Measurements from ENCODE around the gene COA7. TPM values are rescaled to one million over a fixed set of nuclear protein-coding genes. Genes with fewer than 3 reads are reported as not detected.
A peak's percentile ranks its signal among the peaks of the same experiment; 100 is the strongest.

The COA7 gene
- total and polyA plus RNA-seq, 2 of the 8 experiments (the other 6 are each of a cell fraction or from before 2014, with no cell fraction given): 23.2 to 61.8 TPM

DNA sequence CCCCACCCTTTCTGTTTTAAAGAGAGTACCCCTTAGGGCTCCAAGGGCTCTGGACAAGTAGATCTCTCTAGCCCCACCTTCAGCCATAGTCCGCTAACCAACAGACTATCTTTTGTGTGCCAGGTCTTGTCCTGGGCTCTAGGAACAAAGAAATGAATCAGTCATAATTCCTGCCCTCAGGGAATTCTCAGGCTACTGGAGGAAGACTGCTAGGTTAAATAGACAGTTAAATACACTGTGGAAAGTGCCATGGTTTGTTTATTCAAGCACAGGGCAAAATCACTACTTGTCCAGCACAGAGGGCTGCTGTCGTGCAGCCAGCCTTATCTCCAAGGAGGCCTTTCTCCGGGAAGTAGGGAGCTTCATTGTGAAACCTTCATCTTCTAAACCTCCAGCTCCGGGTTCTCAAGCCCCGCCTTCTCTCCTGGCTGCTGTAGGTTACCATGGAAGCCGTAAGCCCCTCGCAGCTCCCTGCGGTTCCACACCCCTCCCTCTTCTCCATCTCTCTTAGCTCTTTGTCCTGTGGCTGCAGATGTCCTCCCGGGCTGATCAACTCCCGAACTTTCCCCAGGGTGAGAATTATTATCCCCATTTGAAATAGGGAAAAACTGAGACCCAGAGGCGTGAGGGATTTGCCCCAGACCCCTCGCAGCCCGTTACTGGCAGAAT lies 35.4 kb downstream of the COA7 start:
- Histone ChIP-seq H3K56ac (replicated peaks; ENCODE audit: insufficient read length, low read depth, low read length) (no peak overlapping the region), H2BK15ac (ENCODE audit: low read length) (0 out of 2 replicates have a peak overlapping the region, but pooled peaks have one; percentile 83), H3K36me3 (ENCODE audit: control insufficient read depth in 2 of 4, insufficient read depth in 4 of 4, low read length in 3 of 4) (no peaks in the 10 kb centered on the region), H4K20me1 (replicated peaks in 1 of 2; ENCODE audit: control insufficient read depth in 1 of 2, insufficient read depth in 2 of 2, low read length in 2 of 2) (no peaks in the 10 kb centered on the region), H3K9ac (replicated peaks in 1 of 4; ENCODE audit: extremely low read depth in 1 of 4, low read depth in 3 of 4, low read length in 3 of 4) (peak overlapping the region in 1 of 4 experiments; percentile 10; a peak in 2 of 7 replicates), H3K27ac (ENCODE audit: low read depth, low read length) (0 out of 2 replicates have a peak overlapping the region, but pooled peaks have one; percentile 25), H4K5ac (ENCODE audit: insufficient read length, low read depth, low read length) (no peak overlapping the region), H3K4ac (replicated peaks; ENCODE audit: insufficient read length, low read depth, low read length) (no peak overlapping the region), H2AFZ (ENCODE audit: low read length) (peak overlapping the region; percentile 66), H3K79me2 (ENCODE audit: control insufficient read depth in 1 of 2, insufficient read depth in 2 of 2, low read length in 2 of 2) (no peaks in the 10 kb centered on the region), H3K14ac (ENCODE audit: insufficient read length) (no peak overlapping the region), H2BK120ac (replicated peaks; ENCODE audit: low read depth, low read length) (no peak overlapping the region), H3K4me1 (replicated peaks in 1 of 4; ENCODE audit: control insufficient read depth in 3 of 4, insufficient read depth in 4 of 4, low read length in 3 of 4) (peaks cover 7 to 26% (median 17%) of the 10 kb centered on the region in 4 experiments), H2BK12ac (ENCODE audit: low read depth, low read length) (peak overlapping the region; percentile 18; the same call in 1 of the 2 replicates), H2AK5ac (ENCODE audit: low read depth, low read length) (no peak overlapping the region), H3K9me3 (ENCODE audit: insufficient read depth in 2 of 2, low read depth in 1 of 2, low read length in 1 of 2) (no peaks in the 10 kb centered on the region), H2BK20ac (ENCODE audit: low read length) (no peak overlapping the region; the same call in none of the 2 replicates), H3K23ac (ENCODE audit: insufficient read length) (no peak overlapping the region), H3K23me2 (ENCODE audit: low read depth, low read length) (no peaks in the 10 kb centered on the region), H3K4me2 (ENCODE audit: insufficient read depth in 1 of 2, low read depth in 2 of 2, low read length in 2 of 2) (peak overlapping the region; percentile 45 to 73), H3K18ac (ENCODE audit: extremely low read depth, low read length) (no peak overlapping the region; the same call in 1 of the 2 replicates), H3K4me3 (ENCODE audit: extremely low read depth in 1 of 4, insufficient read depth in 2 of 4, low read depth in 3 of 4, low read length in 4 of 4) (peak overlapping the region in 2 of 4 experiments; percentile 7 to 33; a peak in 3 of 8 replicates), H3K79me1 (ENCODE audit: low read depth, low read length) (no peaks in the 10 kb centered on the region), H2BK5ac (ENCODE audit: low read depth, low read length) (no peak overlapping the region), H3K27me3 (replicated peaks in 1 of 4; ENCODE audit: control insufficient read depth in 3 of 4, extremely low read depth in 1 of 4, insufficient read depth in 3 of 4, low read length in 3 of 4) (no peaks in the 10 kb centered on the region), H4K91ac (replicated peaks; ENCODE audit: insufficient read length, low read length) (no peak overlapping the region), H4K8ac (ENCODE audit: extremely low read depth, insufficient read depth, low read length) (no peak overlapping the region)
- POLR2A ChIA-PET (ENCODE audit: partially characterized antibody): interaction anchor here (0.7 to 1.2 kb wide), 6 partner anchors 11 to 259 kb away, joined by 3 to 5 read pairs (median 4); partner anchors contain the start of genes ORC1, PRPF38A, SHISAL2A and TUT4
- DNase-seq (ENCODE audit: low read depth in 1 of 2, low spot score in 2 of 2) (peak; percentile 46 to 75), FAIRE-seq (peak; percentile 13)
- 19% methylated on average over 13 of the region's 13 CpGs; no CpG with 5 or more reads in 1 of the 2 experiments for WGBS, 2 experiments (ENCODE audit: extremely low coverage in 1 of 2, insufficient coverage in 1 of 2, insufficient read length in 1 of 2, insufficient replicate concordance in 2 of 2, low coverage in 1 of 2, low lambda C conversion rate in 2 of 2, missing lambda C conversion rate in 1 of 2)
- CTCF ChIA-PET (ENCODE audit: partially characterized antibody): interaction anchor here (1.6 kb wide), 1 partner anchor 20 kb away, joined by 5 read pairs; no protein-coding TSS in a partner anchor
